ENCODE data around the gene POU2F3.
A peak's percentile ranks its signal among the peaks of the same experiment; 100 is the strongest.

- no peak for TF ChIP-seq DBP (CRISPR knock-in tag; IDR thresholded peaks at IDR 0.05; ENCODE audit: not compliant biosample characterization)
- TF ChIP-seq HMGXB4 (CRISPR knock-in tag; IDR thresholded peaks at IDR 0.05; ENCODE audit: borderline replicate concordance in 1 of 2, low read depth in 1 of 2): no peak
- no peak for TF ChIP-seq GABPA (IDR thresholded peaks at IDR 0.05; ENCODE audit: low read depth, low read length)
- no peak for TF ChIP-seq GABPA (CRISPR knock-in tag; IDR thresholded peaks at IDR 0.05; ENCODE audit: low read depth)
- no peak for TF ChIP-seq CEBPB (IDR thresholded peaks at IDR 0.05; ENCODE audit: borderline replicate concordance, low read depth, low read length)
- no peak for TF ChIP-seq CTCF (CRISPR knock-in tag; IDR thresholded peaks at IDR 0.05)
- peak; percentile 9 for TF ChIP-seq RBM22 (optimal IDR thresholded peaks at IDR 0.05; ENCODE audit: low read length)
- TF ChIP-seq DMAP1 (CRISPR knock-in tag; IDR thresholded peaks at IDR 0.05): no peak
- TF ChIP-seq MXD4 (CRISPR knock-in tag; IDR thresholded peaks at IDR 0.05): no peak
Observed at GRCh38 chr11:120227228-120227852, 12.6 kb upstream of the POU2F3 start.
